T-helper 9 cell (primary cell): ENCODE results near the gene ZNRF4.
"Not testable (repeated sequence)": the region's sequence is repeated elsewhere in the genome, so short reads cannot be mapped to it uniquely, and the experiment has no call there.

ENCODE experiments used
- DNase-seq: peaks from one replicate; pipeline ENCODE4 v3.0.0-alpha.2; 2020

Gene ZNRF4

DNA sequence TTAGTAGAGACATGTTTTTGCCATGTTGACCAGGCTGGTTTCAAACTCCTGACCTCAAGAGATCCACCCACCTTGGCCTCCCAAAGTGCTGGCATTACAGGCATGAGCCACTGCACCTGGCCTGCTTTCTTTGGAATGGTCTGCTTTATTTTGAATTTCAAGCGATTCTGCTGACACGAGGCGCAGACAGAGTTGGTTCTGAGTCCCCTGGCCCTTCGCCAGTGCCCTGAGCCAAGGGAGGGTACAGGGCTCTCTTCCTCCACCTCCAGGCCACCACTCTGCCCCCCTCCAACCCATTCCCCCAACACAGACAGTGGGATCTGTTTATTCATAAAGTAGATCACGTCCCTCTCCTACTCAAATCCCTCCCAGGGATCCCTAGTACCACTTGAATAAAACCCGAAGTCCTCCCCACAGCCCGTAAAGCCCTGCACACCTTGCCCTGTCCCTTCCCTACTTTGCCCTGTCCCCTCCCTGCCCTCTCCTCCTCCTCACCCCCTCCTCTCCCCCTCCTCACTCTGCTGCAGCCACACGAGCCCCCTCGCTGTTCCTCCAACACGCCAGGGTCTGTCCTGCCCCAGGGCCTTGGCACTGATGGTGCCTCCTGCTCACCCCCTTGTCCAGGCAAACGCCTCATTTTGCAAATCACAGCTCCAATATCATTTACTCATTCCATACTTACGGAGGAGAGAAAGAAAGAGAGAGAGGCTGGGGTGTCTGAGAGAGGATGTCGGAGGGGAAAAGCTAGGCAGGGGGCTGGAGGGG lies 22.4 kb downstream of the ZNRF4 start:
- no peak for DNase-seq

DNA sequence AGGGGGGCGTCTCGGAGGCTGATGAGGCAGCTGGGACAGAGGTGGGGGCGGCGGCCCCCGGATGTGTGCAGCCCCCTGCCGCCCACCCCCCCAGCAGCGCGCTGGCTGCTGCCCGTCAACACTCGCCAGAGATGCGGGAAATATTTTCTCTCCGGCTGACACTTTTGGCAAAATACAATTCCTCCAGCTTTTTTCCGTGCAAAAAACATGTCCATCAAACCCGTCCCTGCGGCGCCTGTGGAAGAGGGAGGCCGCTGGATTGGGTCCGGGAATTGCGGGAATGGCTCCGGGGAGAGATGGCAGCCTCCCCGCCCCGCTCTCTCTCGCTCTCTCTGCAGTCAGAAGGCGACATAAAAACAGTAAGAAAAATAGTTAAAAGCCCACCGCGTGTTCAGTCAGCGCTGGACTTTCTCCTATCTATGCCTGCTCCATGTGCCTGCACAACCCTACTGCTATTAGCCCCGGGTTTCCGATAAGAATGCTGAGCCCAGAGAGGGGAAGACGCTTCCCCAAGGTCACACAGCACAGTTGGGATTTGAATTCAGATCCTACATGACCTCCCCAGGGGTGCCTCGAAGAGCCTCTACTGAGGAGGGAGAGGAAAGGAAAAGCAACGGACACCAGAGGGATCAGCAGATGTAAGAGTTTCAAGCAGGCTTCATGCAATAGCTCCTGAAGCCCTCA lies 23.2 kb downstream of the ZNRF4 start:
- DNase-seq = no peak

DNA sequence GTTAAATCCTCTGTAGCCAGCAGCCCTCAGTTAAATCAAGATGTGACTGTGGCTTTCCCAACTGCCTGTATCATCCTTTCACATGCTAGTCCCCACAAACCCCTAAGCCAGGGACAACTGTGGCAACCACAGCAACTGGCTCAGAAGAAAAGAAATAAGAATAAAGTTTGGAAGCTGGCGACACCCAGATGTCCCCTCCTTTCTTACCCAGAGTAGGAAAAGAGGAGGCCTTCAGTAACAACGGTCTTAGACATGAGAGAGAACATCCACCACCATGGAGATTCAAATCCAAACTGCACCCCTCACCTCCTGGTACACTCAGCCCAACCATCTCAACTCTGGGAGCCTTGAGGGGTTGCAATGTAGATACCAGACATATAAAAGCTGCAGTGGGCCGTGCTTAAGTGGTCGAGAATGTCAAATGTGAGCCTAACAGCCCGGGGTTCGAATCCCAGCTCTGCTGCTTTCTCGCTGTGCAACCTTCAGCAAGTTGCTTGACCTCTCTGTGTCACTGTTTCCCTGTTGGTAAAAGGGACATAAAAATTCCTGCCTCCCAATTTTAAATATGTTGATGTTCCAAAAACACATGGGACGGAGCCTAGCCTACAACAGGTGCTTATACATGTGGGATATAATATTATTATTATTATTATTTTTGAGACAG lies 23.8 kb downstream of the ZNRF4 start:
- DNase-seq = no peak

DNA sequence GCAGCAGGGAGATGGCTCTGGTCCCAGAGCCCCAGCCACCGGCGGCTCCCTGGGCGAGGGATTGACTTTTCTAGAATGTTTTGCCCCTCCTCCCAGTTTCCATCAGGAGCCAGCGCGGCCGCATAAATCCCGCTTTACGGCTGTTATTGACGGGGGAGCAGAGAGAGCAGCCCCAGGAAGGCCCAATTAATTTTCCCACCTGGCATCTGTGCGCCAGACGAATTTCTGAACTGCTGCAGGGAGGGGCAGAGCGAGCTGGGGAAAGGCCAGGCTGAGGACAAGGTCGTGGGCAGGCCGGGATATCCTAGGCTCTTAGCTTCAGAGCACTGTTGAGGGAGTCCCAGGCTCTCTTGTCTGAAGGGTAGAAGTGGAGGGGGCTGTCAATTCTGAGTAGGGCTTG lies 24.7 kb downstream of the ZNRF4 start:
- DNase-seq = no peak

DNA sequence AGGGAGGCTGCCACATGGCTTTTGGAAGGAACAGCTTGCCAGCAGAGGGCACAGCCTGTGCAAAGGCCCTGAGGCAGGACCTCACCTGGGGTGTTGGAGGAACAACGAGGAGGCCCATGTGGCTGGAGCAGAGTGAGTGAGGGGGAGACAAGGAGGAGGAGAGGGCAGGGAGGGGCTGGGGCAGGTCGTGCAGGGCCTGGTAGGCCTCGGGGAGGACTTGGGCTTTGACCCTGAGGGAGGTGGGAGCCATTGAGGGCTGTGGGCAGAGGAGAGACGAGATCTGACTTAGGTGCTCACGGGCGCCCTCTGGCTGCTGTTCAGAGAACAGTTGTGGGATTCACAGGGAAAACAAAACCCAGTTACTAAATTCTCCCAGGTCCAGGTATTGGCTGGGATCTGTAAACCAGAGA lies 25.2 kb downstream of the ZNRF4 start:
- peak; percentile 6 for DNase-seq

DNA sequence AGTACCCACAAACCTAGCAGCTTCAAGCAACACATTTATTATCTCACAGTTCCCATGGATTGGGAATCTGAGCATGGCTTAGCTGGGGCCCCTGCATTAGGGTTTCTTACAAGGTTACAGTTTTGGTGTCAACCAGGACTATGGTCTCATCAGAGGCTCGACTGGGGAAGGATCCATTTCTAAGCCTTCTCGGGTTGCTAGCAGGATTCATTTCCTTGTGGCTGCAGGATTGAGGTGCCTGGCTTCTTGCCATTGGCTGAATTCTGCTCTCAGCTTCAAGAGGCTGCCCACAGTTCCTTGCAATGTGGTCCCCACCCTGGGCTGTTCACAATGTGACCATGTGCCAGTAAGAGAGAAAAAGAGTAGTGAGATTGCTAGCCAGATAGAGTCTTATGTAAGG lies 26.7 kb downstream of the ZNRF4 start:
- DNase-seq = no peak

DNA sequence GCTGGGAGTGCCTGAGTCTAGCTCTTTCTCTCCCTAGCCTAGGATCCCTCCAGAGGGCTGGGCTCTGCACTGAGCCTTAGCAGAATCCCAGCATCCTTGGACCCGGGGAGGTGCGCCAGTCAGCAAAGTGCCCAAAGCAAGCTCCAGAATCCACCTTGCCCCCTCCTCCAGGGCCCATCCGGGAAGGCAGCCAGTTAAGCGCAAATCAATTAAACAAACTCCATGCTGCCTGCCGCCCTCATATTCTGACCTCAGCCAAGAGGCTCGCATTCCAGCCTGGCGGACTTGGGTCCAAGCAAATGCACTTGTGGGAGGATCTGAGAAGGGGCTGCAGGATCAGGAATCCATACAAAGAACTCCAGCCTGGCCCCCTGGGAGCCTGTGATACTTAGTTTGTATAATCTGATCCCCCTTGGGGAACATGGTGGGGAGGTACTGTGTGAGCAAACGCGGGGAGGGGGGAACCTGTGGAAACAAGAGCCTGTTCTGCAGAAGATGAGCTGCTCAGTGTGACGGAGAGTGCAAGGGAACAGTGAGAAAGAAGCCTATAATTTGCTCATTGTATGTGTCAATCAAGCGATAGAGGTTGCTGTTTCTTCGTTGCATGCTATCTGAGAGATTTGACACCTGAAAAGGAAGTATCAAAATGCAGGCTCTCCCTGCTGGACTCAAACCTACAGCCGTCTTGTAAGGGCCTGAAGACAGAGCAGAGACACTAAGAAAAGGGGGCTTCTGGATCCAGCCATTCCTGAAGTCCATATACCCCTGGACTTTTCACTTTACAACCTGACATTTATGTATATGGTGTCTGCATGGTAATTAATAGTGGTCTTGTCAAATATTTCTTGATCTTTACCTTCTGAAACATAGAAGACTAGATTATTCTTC lies 29.4 kb downstream of the ZNRF4 start:
- no peak for DNase-seq

DNA sequence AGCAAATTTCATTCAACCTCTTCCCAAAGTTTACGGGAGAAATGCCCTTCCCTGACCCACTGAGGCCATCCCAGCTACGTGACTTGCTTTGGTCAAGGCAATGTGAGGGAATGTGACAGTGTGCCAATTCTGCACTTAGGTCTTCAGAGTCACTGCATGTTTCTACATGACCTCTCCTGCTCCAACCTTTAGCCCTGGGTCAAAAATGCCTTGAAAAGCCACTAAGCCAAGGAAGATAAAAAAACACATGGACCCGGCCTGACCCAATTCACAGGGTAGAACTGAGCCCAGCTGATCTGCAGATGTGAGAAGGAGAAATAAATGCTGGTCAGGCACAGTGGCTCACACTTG lies 30.0 kb downstream of the ZNRF4 start:
- no peak for DNase-seq

DNA sequence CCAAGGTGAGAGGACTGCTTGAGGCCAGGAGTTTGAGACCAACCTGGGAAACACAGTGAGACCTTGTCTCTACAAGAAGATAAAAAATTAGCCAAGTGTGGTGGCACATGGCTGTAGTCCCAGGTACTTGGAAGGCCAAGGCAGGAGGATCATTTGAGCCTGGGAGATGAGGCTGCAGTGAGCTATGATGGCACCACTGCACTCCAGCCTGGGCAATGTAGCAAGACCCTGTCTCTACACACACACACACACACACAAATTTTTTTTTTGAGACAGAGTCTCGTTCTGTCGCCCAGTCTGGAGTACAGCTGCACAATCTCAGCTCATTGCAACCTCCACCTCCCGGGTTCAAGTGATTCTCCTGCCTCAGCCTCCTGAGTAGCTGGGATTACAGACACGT lies 30.4 kb downstream of the ZNRF4 start:
- not testable (repeated sequence) for DNase-seq

DNA sequence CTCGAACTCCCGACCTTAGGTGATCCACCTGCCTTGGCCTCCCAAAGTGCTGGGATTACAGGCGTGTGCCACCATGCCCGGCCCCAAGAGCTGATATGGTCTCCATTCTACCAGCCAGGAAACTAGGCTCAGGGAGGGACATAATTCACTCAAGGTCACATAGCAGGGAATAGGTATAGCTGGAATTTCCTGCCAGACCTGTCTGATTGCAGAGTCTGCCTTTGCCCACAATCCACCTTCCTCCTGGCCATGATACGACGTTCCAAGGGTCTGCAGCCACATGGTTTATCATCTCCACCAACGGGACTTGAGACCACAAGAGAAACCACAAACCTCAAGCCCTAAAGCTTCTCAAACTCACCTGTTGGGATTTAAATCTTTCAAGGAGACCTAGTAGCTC lies 32.0 kb downstream of the ZNRF4 start:
- no peak for DNase-seq

DNA sequence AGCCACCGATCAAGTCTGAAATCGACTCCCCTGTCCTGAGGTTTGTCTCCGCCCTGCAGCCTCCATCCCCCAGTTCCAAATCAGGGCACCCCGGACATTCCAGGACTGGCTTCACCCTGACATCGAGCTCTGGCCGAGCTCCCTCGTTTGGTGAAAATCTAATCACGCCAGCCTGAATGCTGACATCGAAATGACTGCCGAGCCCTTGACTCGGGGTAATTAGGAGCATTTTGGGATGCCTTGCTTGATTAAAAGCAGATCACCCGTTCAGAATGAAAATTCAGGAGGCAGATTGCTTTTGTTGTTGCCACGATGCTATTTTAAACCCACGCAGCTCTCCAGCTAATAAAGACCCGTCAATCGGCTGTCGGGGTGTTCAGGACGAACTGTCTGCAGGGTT lies 34.3 kb downstream of the ZNRF4 start:
- no peak for DNase-seq

DNA sequence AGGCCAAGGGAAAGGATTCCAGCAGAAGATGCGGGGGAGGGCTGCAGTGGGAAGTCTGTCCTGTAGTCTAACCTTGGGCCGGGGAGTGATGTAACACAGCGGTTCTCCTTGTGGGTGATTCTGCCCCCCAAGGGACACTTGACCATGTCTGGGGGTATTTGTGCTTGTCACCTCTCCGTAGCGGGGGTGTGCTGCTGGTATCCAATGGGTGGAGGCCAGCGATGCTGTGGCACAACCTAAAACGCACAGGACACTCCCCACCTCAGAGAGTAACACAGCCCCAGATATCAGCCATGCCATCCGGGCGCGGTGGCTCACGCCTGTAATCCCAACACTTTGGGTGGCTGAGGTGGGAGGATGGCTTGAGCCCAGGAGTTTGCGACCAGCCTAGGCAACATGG lies 36.3 kb downstream of the ZNRF4 start:
- no peak for DNase-seq

DNA sequence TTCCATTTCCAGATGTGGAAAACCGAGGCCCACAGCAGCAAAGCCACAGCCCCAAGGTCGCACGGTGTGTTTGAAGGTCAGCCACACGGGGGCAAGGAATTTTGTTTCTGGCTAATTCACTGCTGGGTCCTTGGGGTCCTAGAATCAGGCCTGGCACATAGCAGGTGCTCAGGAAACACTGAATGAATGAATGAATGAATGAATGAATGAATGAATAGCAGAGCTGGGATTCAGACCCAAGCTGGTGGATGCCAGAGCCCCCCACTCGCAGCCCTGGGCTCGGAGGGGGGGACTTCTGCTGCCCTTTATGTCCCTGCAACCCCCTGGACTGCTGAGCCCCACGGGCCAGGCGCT lies 37.0 kb downstream of the ZNRF4 start:
- no peak for DNase-seq

DNA sequence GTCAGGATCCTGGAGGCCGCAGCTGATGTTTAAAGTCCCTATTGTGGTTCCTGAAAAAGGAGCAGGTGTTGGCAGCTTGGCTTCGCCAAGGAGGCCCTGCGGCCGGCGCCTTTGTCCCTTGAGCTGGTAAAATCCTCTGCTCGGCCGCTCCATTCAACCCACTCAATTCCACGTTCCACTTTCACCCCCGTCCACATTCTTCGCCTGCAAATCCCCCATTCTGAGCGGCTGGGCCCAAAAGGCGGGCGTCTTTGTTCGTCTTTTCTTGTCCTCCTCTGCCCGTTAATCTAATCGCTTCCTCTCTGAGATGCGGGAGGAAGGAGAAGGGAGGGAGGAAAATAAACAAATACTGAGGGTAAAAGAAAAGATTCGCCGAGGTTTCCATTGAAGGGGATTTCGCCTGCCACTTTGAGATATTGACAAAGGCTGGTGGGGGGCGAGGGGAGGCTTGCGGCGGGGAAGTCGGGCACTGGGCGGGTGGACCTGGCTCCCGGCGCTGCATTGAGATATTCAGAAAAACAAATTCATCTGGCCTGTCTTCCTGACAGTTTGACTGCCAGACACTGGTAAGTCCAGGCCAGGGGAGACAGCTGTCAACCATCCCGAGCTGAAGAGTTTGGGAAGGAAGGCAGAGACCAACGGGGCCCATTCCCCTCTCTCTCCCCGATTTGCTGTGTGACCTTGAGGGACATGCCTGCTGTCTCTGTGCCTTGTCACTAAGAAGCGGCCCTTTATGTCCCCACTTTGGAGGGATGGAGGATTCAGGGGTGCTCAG lies 37.6 kb downstream of the ZNRF4 start:
- DNase-seq = no peak

DNA sequence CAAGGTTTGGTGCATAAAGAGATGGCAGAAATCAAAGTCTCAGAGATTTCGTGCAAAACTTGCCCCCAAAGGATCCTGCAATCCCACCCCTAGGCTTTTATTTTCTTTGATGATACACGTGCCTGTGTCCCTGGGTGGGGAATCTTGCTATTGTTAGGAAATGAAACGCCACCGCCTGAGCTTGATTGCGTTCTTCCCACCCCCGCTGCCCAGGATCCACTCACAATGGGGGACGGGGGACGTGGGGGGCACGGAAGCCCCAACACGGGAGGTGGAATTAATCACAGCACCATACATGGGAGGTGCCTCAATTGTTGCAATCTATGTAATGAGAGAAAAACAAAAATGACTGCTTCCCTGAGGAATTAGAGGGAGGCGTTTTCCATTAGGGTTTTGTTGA lies 39.6 kb downstream of the ZNRF4 start:
- no peak for DNase-seq

DNA sequence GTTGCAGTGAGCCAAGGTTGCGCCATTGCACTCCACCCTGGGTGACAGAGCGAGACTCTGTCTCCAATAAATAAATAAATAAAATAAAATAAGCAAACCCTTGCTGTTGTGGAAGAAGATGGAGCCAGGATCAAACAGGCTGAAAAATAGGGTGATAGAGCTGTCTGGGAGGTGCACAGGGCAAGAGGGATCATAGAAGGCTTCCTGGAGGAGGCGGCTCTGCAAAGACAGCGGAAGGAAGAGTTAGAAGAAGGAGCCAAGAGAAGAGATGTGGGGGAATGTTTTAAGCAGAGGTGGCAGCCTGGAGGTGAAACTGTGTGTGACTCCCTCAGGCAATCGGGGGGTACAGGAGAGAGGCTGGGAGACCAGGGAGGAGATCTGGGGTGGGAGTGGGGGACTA lies 40.6 kb downstream of the ZNRF4 start:
- DNase-seq = no peak

DNA sequence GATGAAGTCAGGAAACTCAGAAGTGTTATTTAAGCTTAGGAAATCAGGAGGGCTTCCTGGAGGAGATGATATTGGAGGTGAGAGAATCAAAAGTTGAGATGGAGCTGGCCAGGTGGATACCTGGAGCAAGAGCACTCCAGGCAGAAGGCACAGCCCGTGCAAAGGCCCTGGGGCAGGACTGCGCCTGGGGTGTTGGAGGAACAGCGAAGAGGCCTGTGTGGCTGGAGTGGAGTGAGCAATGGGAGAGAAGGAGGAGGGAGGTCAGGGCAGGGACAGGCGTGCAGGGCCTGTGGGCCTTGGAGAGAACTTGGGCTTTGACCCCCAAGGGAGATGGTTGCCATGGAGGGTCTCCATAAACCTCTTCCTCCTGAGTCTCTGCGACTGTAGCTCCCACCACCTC lies 42.1 kb downstream of the ZNRF4 start:
- no peak for DNase-seq

DNA sequence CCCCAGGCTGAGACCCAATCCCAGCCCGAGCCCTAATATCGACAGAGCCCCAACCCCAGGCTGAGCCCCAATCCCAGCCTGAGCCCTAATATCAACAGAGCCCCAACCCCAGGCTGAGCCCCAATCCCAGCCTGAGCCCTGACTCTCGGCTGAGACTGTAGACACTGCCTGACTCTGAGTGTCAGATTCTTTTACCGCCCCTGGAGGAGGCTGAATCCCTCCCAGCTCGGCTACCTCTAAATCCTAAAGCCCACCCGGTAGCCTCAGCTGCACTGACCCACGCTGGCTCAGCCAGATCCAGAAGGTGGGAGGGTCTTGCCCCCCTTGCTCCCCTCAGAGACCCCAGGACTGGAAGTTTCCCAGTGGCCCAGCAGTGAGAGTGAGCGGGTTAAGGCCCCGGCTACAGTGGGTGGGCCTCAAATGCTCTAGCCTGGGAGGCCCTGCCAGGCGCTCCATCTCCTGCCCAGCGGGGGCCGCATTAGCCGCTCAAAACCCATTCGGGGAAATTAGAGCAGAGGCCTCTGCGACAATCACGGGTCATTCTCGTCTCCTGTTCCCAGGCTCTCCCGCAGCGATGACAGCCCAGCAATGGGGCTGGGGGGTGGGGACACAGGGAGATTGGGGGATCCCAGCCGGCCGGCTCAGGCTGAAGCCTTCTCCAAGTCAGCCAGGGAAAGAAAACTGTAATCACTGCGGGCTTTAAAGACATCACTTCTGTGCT lies 43.8 kb downstream of the ZNRF4 start:
- DNase-seq = no peak

DNA sequence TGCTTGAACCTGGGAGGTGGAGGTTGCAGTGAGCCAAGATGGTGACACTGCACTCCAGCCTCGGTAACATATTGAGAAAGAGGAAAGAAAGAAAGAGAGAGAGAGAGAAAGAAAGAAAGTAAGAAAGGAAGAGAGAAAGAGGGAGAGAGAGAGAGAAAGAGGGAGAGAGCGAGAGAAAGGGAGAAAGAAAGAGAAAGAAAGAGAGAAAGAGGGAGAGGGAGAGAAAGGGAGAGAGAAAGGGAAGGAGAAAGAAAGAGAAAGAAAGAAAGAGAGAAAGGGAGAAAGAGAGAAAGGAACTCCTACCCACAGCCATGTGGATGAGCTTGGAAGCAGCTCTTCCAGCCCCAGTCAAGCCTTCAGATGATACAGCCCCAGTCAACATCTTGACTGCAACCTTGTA lies 46.7 kb downstream of the ZNRF4 start:
- DNase-seq = no peak

DNA sequence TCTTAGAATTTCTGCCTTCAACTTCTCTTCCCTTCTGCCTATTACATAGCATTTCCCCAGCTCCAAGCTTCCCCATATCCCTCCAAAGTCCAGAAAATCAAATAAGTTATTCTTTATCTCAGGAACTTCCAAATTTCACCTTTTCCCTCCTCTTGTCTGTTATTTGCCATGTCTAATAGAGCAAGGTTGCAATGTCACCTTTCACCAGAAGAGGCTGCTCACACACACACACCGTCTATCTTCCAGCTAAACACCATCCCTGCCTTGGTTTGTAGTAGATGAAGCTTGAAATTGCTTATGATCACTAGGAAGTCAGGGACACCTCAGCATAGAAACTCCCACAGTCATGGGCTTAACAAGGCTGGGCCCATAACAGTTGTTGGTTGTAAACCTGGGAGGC lies 48.4 kb downstream of the ZNRF4 start:
- no peak for DNase-seq

DNA sequence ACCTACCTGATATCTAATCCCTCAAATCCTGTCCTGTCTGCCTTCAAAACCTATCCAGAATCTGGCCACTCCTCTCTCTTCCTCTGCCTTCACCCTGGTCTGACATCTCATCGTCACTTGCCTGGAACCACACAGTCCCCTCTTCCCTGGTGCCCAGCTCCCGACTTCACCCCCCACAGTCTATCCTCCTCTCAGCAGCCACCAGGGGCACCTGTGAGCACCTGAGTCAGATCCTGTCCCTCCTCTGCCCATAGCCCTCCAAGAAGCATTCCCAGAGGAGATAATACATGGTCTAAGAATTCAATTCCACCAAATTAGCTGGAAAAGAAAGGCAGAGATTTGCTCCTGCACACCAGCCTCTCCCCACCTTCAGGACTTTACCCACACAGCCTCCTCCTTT lies 48.9 kb downstream of the ZNRF4 start:
- no peak for DNase-seq
